Prostate gland (tissue), 2 donors: Measurements from ENCODE around the gene TNXB.

ENCODE experiments used
- CTCF ChIP-seq, 4 experiments: fragments of 200-600 bp in 2 of 4; fragments of 450-650 bp in 2 of 4; sonication (generic) in 2 of 4; IDR thresholded peaks; 1 replicate in 3 of 4; 2 replicates in 1 of 4; pipeline ENCODE4 v1.5.1; 2016 to 2019; ENCODE audit warnings: antibody characterized with exemption in 4 of 4, mild to moderate bottlenecking in 2 of 4, moderate library complexity in 2 of 4
- POLR2AphosphoS5 ChIP-seq: sonication (generic); formaldehyde crosslinking; IDR thresholded peaks from one replicate; pipeline ENCODE4 v1.6.1; 2017; ENCODE audit warnings: antibody characterized with exemption

- TF ChIP-seq CTCF (IDR thresholded peaks at IDR 0.05) (no peak), POLR2AphosphoS5 (no peak)
Measured at GRCh38 chr6:32107406-32107805, 1.7 kb downstream of the TNXB start.
